Tibial nerve (tissue), 4 donors: ENCODE results near the gene F11R.

Source experiments
- EP300 ChIP-seq, 2 donors: sonication (generic); formaldehyde crosslinking; IDR thresholded peaks; one replicate each; pipeline ENCODE4 v1.6.1; 2017; ENCODE audit warnings: antibody characterized with exemption in 2 of 2, mild to moderate bottlenecking in 1 of 2
- TF ChIP-seq, protein P1 (sequence below), 5 experiments: fragments of 200-600 bp in 3 of 5; fragments of 450-650 bp in 2 of 5; sonication (generic) in 3 of 5; IDR thresholded peaks; one replicate each; pipeline ENCODE4 v1.5.1; 2016 to 2019; ENCODE audit warnings: antibody characterized with exemption in 5 of 5, mild to moderate bottlenecking in 3 of 5, moderate library complexity in 2 of 5

DNA sequence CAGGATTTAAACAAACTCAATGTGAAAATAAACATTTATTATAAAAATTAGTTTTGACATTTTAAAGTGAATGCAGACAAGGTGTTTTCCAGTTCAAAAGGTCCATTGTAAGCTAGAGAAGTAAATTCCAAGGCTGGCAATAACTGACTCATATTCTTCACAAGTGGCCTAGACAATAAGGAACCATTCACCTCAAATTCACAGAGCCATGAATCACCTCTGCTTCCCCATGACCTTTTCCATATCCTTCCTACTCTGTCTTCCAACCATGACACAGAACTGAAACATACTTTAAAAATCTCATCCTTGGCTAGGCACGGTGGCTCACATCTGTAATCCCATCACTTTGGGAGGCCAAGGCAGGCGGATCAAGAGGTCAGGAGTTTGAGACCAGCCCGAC is 24.8 kb downstream of the F11R start:
- TF ChIP-seq, protein P1, sequence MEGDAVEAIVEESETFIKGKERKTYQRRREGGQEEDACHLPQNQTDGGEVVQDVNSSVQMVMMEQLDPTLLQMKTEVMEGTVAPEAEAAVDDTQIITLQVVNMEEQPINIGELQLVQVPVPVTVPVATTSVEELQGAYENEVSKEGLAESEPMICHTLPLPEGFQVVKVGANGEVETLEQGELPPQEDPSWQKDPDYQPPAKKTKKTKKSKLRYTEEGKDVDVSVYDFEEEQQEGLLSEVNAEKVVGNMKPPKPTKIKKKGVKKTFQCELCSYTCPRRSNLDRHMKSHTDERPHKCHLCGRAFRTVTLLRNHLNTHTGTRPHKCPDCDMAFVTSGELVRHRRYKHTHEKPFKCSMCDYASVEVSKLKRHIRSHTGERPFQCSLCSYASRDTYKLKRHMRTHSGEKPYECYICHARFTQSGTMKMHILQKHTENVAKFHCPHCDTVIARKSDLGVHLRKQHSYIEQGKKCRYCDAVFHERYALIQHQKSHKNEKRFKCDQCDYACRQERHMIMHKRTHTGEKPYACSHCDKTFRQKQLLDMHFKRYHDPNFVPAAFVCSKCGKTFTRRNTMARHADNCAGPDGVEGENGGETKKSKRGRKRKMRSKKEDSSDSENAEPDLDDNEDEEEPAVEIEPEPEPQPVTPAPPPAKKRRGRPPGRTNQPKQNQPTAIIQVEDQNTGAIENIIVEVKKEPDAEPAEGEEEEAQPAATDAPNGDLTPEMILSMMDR (IDR thresholded peaks at IDR 0.05), result no peak
- no peak for TF ChIP-seq EP300 (IDR thresholded peaks at IDR 0.05)
